ENCODE results near the gene NCL.

GRCh38 chr2:231488331-231488730 lies 24.0 kb upstream of the NCL start:
- TF ChIP-seq CTCF (IDR thresholded peaks at IDR 0.05) (no peak), ZFX (IDR thresholded peaks at IDR 0.05; ENCODE audit: borderline replicate concordance) (no peak)
